GM12872 (cell line): ENCODE data around the gene ETV6.

ENCODE experiments used
- TF ChIP-seq, protein P1 (sequence below): IDR thresholded peaks from 3 replicates; pipeline ENCODE4 v1.5.1; 2011; ENCODE audit warnings: low read depth, mild to moderate bottlenecking, low read length, moderate library complexity; ENCODE audit not compliant: insufficient read depth

The ETV6 gene

DNA sequence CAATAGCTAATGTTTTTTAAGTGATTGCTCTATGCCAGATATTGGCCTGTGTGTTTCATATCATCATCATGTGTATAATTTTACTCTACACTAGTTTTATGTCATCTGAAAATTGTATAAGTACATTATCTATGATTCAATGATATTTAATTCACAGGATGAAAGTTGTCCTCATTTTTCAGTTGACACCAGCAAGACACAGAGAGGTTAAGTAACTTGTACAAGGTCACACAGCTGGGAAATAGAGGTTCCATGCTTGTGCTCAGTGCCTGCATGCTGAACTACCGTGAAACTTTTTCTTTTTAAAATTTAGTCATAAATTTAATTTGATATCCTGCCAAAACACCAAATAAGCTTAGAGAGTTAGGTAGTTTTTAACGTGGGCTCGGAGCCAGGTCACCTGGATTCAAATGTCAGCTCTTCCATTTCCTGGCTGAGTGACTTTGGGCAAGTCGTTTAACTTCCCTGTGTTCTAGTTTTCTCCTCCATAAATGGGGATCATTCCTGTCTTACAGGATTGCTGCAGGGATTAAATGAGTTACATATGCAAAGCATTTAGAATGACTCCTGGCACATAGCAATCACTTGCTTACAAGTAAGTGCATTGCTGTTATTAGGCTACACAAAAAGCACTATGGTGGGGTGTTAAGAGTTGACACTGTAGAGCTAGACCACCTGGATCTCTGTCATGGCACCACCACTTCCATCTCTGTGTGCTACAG, 183.9 kb downstream of the ETV6 start:
- TF ChIP-seq, protein P1, sequence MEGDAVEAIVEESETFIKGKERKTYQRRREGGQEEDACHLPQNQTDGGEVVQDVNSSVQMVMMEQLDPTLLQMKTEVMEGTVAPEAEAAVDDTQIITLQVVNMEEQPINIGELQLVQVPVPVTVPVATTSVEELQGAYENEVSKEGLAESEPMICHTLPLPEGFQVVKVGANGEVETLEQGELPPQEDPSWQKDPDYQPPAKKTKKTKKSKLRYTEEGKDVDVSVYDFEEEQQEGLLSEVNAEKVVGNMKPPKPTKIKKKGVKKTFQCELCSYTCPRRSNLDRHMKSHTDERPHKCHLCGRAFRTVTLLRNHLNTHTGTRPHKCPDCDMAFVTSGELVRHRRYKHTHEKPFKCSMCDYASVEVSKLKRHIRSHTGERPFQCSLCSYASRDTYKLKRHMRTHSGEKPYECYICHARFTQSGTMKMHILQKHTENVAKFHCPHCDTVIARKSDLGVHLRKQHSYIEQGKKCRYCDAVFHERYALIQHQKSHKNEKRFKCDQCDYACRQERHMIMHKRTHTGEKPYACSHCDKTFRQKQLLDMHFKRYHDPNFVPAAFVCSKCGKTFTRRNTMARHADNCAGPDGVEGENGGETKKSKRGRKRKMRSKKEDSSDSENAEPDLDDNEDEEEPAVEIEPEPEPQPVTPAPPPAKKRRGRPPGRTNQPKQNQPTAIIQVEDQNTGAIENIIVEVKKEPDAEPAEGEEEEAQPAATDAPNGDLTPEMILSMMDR, result no peak

GRCh38 chr12:11834104-11834812, 184.8 kb downstream of the ETV6 start:
- TF ChIP-seq, protein P1, result no peak

- TF ChIP-seq, protein P1, result no peak
These were observed 185.5 kb downstream of the ETV6 start for GRCh38 chr12:11834931-11835330.

- TF ChIP-seq, protein P1, result no peak; the same call in 2 of the 3 replicates
These were observed 187.0 kb downstream of the ETV6 start for GRCh38 chr12:11836282-11837151.

DNA sequence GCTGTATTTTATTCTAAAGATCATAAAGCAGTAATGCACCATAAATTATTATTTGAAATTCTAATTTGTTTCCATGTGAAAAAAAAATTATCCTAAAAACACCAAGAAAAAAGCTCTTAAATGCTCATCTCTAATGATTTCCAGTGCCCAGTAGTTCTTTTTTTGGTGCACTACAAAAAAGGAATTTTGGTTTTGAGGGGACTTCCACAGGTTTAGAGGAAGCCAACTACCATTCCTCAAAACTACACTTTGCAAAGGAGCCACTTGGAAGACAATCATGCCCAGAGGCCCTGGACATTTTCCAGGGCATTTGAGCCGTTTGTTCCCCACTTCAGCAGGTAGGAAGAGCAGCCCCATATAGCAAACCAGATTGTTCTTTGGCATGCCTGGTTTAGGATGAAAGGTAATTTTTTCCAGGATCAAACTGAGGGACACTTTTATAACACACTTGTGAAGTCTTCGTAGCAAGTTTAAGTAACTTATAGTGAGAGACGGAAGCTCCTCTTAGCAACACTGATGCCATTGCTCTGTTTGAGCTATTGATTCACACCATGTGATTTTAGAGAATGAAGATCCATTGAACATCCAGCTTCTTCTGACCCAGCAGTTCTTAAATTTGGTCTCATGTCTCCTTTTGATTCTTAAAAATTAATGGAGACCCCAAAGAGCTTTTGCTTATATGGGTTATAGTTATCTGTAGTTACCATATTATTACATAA, 187.9 kb downstream of the ETV6 start:
- TF ChIP-seq, protein P1, result no peak

- TF ChIP-seq, protein P1, result no peak
These were observed 188.9 kb downstream of the ETV6 start for GRCh38 chr12:11838403-11838802.

- TF ChIP-seq, protein P1, result no peak
These were observed 189.7 kb downstream of the ETV6 start for GRCh38 chr12:11839091-11839641.
